Measurements from ENCODE around the gene FAM171A1. TPM values are rescaled to one million over a fixed set of nuclear protein-coding genes. Genes with fewer than 3 reads are reported as not detected.

FAM171A1 gene
- total and polyA plus RNA-seq, 2 donors (not counting 3 experiments of a cell fraction or from before 2014, with no cell fraction given), result 56.3 to 75.8 TPM

DNA sequence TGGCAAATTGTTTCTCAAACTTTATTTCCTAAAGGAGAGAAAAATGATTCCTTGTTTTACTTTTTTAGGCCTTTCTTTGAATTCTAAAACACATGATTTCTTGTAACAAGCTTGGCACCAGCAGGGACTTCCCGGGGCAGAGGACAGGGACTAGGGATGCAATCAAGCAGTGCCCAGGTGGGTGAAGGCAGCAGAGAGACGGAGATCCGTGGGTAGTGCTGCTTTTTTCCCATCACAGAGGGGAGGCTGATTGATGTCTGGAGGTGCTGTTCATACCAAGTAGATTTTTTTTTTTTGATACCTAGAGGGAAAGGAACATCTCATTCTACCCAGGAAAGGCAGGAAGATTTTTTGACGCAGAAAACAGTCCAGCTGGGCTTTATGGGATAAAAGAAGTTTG, 91.9 kb downstream of the FAM171A1 start:
- Histone ChIP-seq H3K9me1 (replicated peaks; ENCODE audit: control insufficient read depth, extremely low read depth, insufficient read depth, low read length) (no peaks in the 10 kb centered on the region), H3K9me3 (replicated peaks; ENCODE audit: control insufficient read depth, insufficient read depth, low read length) (no peaks in the 10 kb centered on the region), H3K4me2 (ENCODE audit: insufficient read depth, low read length) (no peak overlapping the region), H2AFZ (ENCODE audit: low read depth, low read length) (no peak overlapping the region), H3K9ac (replicated peaks; ENCODE audit: extremely low read depth, insufficient read depth, low read length) (no peak overlapping the region), H3K27ac (ENCODE audit: insufficient read depth, low read depth, low read length) (no peak overlapping the region), H3K4me1 (ENCODE audit: control insufficient read depth, extremely low read depth, insufficient read depth, low read length) (peaks cover 3% of the 10 kb centered on the region), H3K27me3 (ENCODE audit: control insufficient read depth in 2 of 2, insufficient read depth in 2 of 2, low read length in 2 of 2) (no peaks in the 10 kb centered on the region), H3K36me3 (ENCODE audit: control insufficient read depth in 2 of 2, extremely low read depth in 1 of 2, insufficient read depth in 2 of 2, low read length in 2 of 2) (peaks cover 5 to 10% of the 10 kb centered on the region in 2 experiments), H3K4me3 (replicated peaks in 1 of 3; ENCODE audit: insufficient read depth in 1 of 3, low read depth in 1 of 3, low read length in 3 of 3) (no peak overlapping the region), H4K20me1 (replicated peaks; ENCODE audit: control insufficient read depth, extremely low read depth, insufficient read depth, low read length) (no peaks in the 10 kb centered on the region), H3K79me2 (ENCODE audit: control insufficient read depth, insufficient read depth, low read length) (no peaks in the 10 kb centered on the region)
- POLR2A ChIA-PET, result no interaction called here
- CTCF ChIA-PET, result interaction anchor here (1.2 kb wide), 1 partner anchor 10 kb away, joined by 3 read pairs; no protein-coding TSS in a partner anchor
- no peak for FAIRE-seq
- no peak for DNase-seq (ENCODE audit: low read depth, low spot score)
- dilution Hi-C loops (cut with MboI; ENCODE audit: extremely low pct_ligation_motif_present, low sequenced_read_pairs), result no loop called here
- no TSS peak for BruUV-seq (replicated peaks)
- TF ChIP-seq POLR2AphosphoS5 (IDR thresholded peaks at IDR 0.05; ENCODE audit: insufficient read depth, low read depth, low read length), result no peak
- TF ChIP-seq MYC (IDR thresholded peaks at IDR 0.05; ENCODE audit: low read depth, low read length), result no peak
- TF ChIP-seq, protein P1, sequence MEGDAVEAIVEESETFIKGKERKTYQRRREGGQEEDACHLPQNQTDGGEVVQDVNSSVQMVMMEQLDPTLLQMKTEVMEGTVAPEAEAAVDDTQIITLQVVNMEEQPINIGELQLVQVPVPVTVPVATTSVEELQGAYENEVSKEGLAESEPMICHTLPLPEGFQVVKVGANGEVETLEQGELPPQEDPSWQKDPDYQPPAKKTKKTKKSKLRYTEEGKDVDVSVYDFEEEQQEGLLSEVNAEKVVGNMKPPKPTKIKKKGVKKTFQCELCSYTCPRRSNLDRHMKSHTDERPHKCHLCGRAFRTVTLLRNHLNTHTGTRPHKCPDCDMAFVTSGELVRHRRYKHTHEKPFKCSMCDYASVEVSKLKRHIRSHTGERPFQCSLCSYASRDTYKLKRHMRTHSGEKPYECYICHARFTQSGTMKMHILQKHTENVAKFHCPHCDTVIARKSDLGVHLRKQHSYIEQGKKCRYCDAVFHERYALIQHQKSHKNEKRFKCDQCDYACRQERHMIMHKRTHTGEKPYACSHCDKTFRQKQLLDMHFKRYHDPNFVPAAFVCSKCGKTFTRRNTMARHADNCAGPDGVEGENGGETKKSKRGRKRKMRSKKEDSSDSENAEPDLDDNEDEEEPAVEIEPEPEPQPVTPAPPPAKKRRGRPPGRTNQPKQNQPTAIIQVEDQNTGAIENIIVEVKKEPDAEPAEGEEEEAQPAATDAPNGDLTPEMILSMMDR (IDR thresholded peaks at IDR 0.05; ENCODE audit: extremely low read depth in 1 of 2, insufficient read depth in 1 of 2, low read depth in 1 of 2, low read length in 2 of 2), result no peak
- TF ChIP-seq FOS (IDR thresholded peaks at IDR 0.05; ENCODE audit: borderline replicate concordance, insufficient read depth, low read length), result no peak
- no peak for TF ChIP-seq POLR2A (IDR thresholded peaks at IDR 0.05; ENCODE audit: low read depth, low read length)
- TF ChIP-seq EZH2 (IDR thresholded peaks at IDR 0.05; ENCODE audit: borderline replicate concordance, low read depth, low read length, severe bottlenecking), result no peak
- TF ChIP-seq JUN (IDR thresholded peaks at IDR 0.05; ENCODE audit: borderline replicate concordance, insufficient read depth, insufficient read length, low read depth), result no peak
- TF ChIP-seq, protein P2, sequence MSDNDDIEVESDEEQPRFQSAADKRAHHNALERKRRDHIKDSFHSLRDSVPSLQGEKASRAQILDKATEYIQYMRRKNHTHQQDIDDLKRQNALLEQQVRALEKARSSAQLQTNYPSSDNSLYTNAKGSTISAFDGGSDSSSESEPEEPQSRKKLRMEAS (IDR thresholded peaks at IDR 0.05; ENCODE audit: insufficient read depth, insufficient read length), result no peak
- no peak for TF ChIP-seq GATA2 (IDR thresholded peaks at IDR 0.05; ENCODE audit: insufficient read depth, insufficient read length, low read depth, low read length)
- intact Hi-C loops (cut with micrococcal nuclease), result no loop called here

Data from endothelial cell of umbilical vein (primary cell).